ENCODE measurements around the gene RPS14. TPM values are rescaled to one million over a fixed set of nuclear protein-coding genes. Genes with fewer than 3 reads are reported as not detected.
A peak's percentile ranks its signal among the peaks of the same experiment; 100 is the strongest.

RPS14 gene
- polyA plus RNA-seq, 1 experiment, result 2,496 TPM

GRCh38 chr5:150448334-150448733 lies 1.2 kb downstream of the RPS14 start:
- ChIA-PET CTCF (no interaction called here), POLR2A (interaction anchor here (0.7 kb wide), 1 partner anchor 82 kb away, joined by 5 read pairs; no protein-coding TSS in a partner anchor)
- no peaks in the 10 kb centered on the region for H3K27me3 ChIP-seq (ENCODE audit: control insufficient read depth, insufficient read depth, low read length)
- peak overlapping the region; percentile 63 for H3K4me3 ChIP-seq (ENCODE audit: low read depth, low read length)
- no peak for DNase-seq (ENCODE audit: low read depth)
- no peak for TF ChIP-seq CTCF (IDR thresholded peaks at IDR 0.05; ENCODE audit: insufficient read depth, low read depth, low read length)
- H3K36me3 ChIP-seq (ENCODE audit: control insufficient read depth, insufficient read depth, low read length), result peaks cover 30% of the 10 kb centered on the region

GRCh38 chr5:150447188-150447587 lies 2.4 kb downstream of the RPS14 start:
- no peak for DNase-seq (ENCODE audit: low read depth)
- Histone ChIP-seq H3K4me3 (ENCODE audit: low read depth, low read length) (no peak overlapping the region), H3K27me3 (ENCODE audit: control insufficient read depth, insufficient read depth, low read length) (no peaks in the 10 kb centered on the region), H3K36me3 (ENCODE audit: control insufficient read depth, insufficient read depth, low read length) (peaks cover 32% of the 10 kb centered on the region)
- POLR2A ChIA-PET, result no interaction called here
- TF ChIP-seq CTCF (IDR thresholded peaks at IDR 0.05; ENCODE audit: insufficient read depth, low read depth, low read length), result no peak
- CTCF ChIA-PET, result interaction anchor here (0.7 to 2.3 kb wide), 2 partner anchors 10 to 254 kb away, joined by 4 to 10 read pairs; partner anchors contain the start of gene RBM22

GRCh38 chr5:150446583-150446982 lies 3.0 kb downstream of the RPS14 start:
- TF ChIP-seq CTCF (IDR thresholded peaks at IDR 0.05; ENCODE audit: insufficient read depth, low read depth, low read length), result no peak
- DNase-seq (ENCODE audit: low read depth), result no peak
- Histone ChIP-seq H3K27me3 (ENCODE audit: control insufficient read depth, insufficient read depth, low read length) (no peaks in the 10 kb centered on the region), H3K4me3 (ENCODE audit: low read depth, low read length) (no peak overlapping the region), H3K36me3 (ENCODE audit: control insufficient read depth, insufficient read depth, low read length) (peaks cover 32% of the 10 kb centered on the region)
- POLR2A ChIA-PET, result no interaction called here
- CTCF ChIA-PET, result interaction anchor here (1.0 to 2.3 kb wide), 2 partner anchors 10 to 617 kb away, joined by 3 to 10 read pairs; no protein-coding TSS in a partner anchor

- H3K4me3 ChIP-seq (ENCODE audit: low read depth, low read length), result no peak overlapping the region
- no peaks in the 10 kb centered on the region for H3K27me3 ChIP-seq (ENCODE audit: control insufficient read depth, insufficient read depth, low read length)
- no peak for TF ChIP-seq CTCF (IDR thresholded peaks at IDR 0.05; ENCODE audit: insufficient read depth, low read depth, low read length)
- CTCF ChIA-PET, result interaction anchor here (1.0 to 2.3 kb wide), 2 partner anchors 9 to 617 kb away, joined by 3 to 10 read pairs; no protein-coding TSS in a partner anchor
- no peak for DNase-seq (ENCODE audit: low read depth)
- H3K36me3 ChIP-seq (ENCODE audit: control insufficient read depth, insufficient read depth, low read length), result peaks cover 32% of the 10 kb centered on the region
- POLR2A ChIA-PET, result no interaction called here
Observed at GRCh38 chr5:150446088-150446487, 3.5 kb downstream of the RPS14 start.

- DNase-seq (ENCODE audit: low read depth), result no peak
- Histone ChIP-seq H3K27me3 (ENCODE audit: control insufficient read depth, insufficient read depth, low read length) (no peaks in the 10 kb centered on the region), H3K4me3 (ENCODE audit: low read depth, low read length) (no peak overlapping the region), H3K36me3 (ENCODE audit: control insufficient read depth, insufficient read depth, low read length) (peaks cover 32% of the 10 kb centered on the region)
- no peak for TF ChIP-seq CTCF (IDR thresholded peaks at IDR 0.05; ENCODE audit: insufficient read depth, low read depth, low read length)
- POLR2A ChIA-PET, result interaction anchor here (0.6 kb wide), 1 partner anchor 34 kb away, joined by 10 read pairs; no protein-coding TSS in a partner anchor
- CTCF ChIA-PET, result interaction anchor here (2.3 kb wide), 1 partner anchor 8 kb away, joined by 10 read pairs; no protein-coding TSS in a partner anchor
Observed at GRCh38 chr5:150444770-150445169, 4.8 kb downstream of the RPS14 start.

Measured in BJ (cell line).